DND-41 (cell line): ENCODE measurements around the gene KRT5.

Experiments used
- ATAC-seq: fragments of 200-7000 bp; cut with Tn5 transposase; 3 replicates; pipeline ENCODE4 v1.9.1; 2021; ENCODE audit warnings: low read depth; ENCODE audit not compliant: insufficient read depth
- DNase-seq: peaks from one replicate; pipeline ENCODE4 v3.0.0-alpha.2; 2020
- H2AFZ ChIP-seq: 2 replicates; pipeline ENCODE4 v1.6.0; 2012; ENCODE audit warnings: low read depth, low read length
- H3K27ac ChIP-seq: 2 replicates; pipeline ENCODE4 v1.5.1; 2012; ENCODE audit warnings: low read length, inconsistent platforms
- H3K27me3 ChIP-seq: fragments of 200-600 bp; sonication (generic); 2 replicates; pipeline ENCODE4 v1.6.0; 2012; ENCODE audit warnings: low read length, mild to moderate bottlenecking, inconsistent platforms; ENCODE audit not compliant: insufficient read depth, poor library complexity
- H3K36me3 ChIP-seq: 2 replicates; pipeline ENCODE4 v1.5.1; 2012; ENCODE audit warnings: low read length, inconsistent platforms; ENCODE audit not compliant: insufficient read depth
- H3K4me1 ChIP-seq: 2 replicates; pipeline ENCODE4 v1.5.1; 2012; ENCODE audit warnings: mild to moderate bottlenecking, low read length; ENCODE audit not compliant: insufficient read depth
- H3K4me2 ChIP-seq: 2 replicates; pipeline ENCODE4 v1.6.0; 2012; ENCODE audit warnings: mild to moderate bottlenecking, moderate library complexity, low read length, inconsistent platforms; ENCODE audit not compliant: insufficient read depth
- H3K4me3 ChIP-seq, 2 experiments: fragments of 200-600 bp in 1 of 2; shearing (Covaris generic) in 1 of 2; 2 replicates each; pipeline ENCODE4 v1.5.1; 2012 to 2016; ENCODE audit warnings: inconsistent platforms in 2 of 2, low read length in 2 of 2, mild to moderate bottlenecking in 2 of 2, low read depth in 1 of 2, moderate library complexity in 1 of 2
- H3K79me2 ChIP-seq: 2 replicates; pipeline ENCODE4 v1.6.0; 2012; ENCODE audit warnings: low read length, inconsistent platforms; ENCODE audit not compliant: insufficient read depth
- H3K9ac ChIP-seq: 2 replicates; pipeline ENCODE4 v1.6.0; 2012; ENCODE audit warnings: low read depth, mild to moderate bottlenecking, inconsistent platforms, low read length, moderate library complexity
- H3K9me3 ChIP-seq: 2 replicates; pipeline ENCODE4 v1.5.1; 2012; ENCODE audit warnings: low read length, moderate library complexity, mild to moderate bottlenecking, inconsistent platforms; ENCODE audit not compliant: insufficient read depth, severe bottlenecking
- H4K20me1 ChIP-seq: 2 replicates; pipeline ENCODE4 v1.6.0; 2012; ENCODE audit warnings: low read length; ENCODE audit not compliant: insufficient read depth
- EZH2 ChIP-seq: IDR thresholded peaks from 3 replicates; pipeline ENCODE4 v1.6.1; 2012; ENCODE audit warnings: borderline replicate concordance, low read depth, mild to moderate bottlenecking, moderate library complexity, low read length, inconsistent platforms; ENCODE audit not compliant: severe bottlenecking
- TF ChIP-seq, protein P1 (sequence below): IDR thresholded peaks from 2 replicates; pipeline ENCODE4 v1.5.1; 2012; ENCODE audit warnings: borderline replicate concordance, low read length, moderate library complexity, mild to moderate bottlenecking; ENCODE audit not compliant: poor library complexity, severe bottlenecking; ENCODE audit errors: extremely low read depth

KRT5 gene

DNA sequence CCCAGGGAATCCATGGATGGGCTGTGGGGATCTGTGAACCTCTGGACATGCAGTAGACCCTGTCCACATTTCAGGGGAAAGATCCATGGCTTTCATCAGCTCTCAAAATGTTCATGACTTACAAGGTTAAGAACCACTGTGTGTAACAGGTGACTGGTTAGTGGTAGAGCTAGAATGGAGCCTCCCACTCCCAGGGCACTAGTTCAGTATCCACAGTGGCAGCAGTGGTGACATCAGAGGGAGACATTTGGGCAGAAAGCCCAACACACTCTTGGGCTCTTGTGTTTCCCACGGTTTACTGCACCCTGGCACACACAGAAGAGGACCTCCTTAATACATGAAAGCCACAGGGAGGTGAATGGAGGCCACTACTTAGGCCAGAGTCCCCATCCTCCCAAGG is 44.4 kb upstream of the KRT5 start:
- no peak overlapping the region for H3K27ac ChIP-seq
- peaks cover 25% of the 10 kb centered on the region for H3K27me3 ChIP-seq
- no peaks in the 10 kb centered on the region for H4K20me1 ChIP-seq
- no peaks in the 10 kb centered on the region for H3K4me1 ChIP-seq
- DNase-seq, result no peak
- no peaks in the 10 kb centered on the region for H3K9me3 ChIP-seq
- H3K4me2 ChIP-seq, result no peak overlapping the region
- TF ChIP-seq EZH2, result no peak
- TF ChIP-seq, protein P1, sequence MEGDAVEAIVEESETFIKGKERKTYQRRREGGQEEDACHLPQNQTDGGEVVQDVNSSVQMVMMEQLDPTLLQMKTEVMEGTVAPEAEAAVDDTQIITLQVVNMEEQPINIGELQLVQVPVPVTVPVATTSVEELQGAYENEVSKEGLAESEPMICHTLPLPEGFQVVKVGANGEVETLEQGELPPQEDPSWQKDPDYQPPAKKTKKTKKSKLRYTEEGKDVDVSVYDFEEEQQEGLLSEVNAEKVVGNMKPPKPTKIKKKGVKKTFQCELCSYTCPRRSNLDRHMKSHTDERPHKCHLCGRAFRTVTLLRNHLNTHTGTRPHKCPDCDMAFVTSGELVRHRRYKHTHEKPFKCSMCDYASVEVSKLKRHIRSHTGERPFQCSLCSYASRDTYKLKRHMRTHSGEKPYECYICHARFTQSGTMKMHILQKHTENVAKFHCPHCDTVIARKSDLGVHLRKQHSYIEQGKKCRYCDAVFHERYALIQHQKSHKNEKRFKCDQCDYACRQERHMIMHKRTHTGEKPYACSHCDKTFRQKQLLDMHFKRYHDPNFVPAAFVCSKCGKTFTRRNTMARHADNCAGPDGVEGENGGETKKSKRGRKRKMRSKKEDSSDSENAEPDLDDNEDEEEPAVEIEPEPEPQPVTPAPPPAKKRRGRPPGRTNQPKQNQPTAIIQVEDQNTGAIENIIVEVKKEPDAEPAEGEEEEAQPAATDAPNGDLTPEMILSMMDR, result no peak
- no peak for ATAC-seq
- H3K79me2 ChIP-seq, result no peaks in the 10 kb centered on the region
- H2AFZ ChIP-seq, result no peak overlapping the region
- H3K9ac ChIP-seq, result no peak overlapping the region
- no peak overlapping the region for H3K4me3 ChIP-seq
- no peaks in the 10 kb centered on the region for H3K36me3 ChIP-seq

DNA sequence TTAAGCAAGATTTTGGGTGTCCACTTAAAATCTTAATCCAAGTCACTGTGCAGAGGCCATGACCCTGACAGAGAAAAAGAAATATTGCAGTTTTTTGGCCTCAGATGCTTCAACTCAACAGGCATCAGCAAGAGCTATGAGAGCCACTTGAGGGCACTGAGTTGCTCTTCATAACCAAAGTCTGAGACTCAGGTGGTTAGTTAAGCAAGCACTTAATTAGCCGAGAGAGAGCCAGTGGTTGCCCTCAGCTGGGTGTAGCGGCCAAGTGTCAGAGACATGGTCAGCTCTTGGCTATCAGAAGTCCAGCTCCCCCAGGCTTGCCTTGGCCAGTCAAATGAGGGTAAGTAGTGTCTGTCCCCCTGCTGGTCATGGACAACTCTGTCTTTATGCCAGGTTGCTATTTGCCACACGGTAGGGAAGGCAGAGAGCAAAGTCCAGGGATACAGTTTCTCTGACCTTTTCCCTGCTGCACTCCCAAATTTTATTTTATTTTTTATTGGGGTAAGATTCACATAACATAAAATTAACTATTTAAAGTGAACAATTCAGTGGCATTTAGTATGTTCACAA is 41.8 kb upstream of the KRT5 start:
- no peaks in the 10 kb centered on the region for H4K20me1 ChIP-seq
- H3K9me3 ChIP-seq, result no peaks in the 10 kb centered on the region
- no peak overlapping the region for H3K4me3 ChIP-seq
- H3K79me2 ChIP-seq, result no peaks in the 10 kb centered on the region
- H3K27me3 ChIP-seq, result peaks cover 23% of the 10 kb centered on the region
- H3K4me2 ChIP-seq, result no peak overlapping the region
- H3K27ac ChIP-seq, result no peak overlapping the region
- no peak overlapping the region for H3K9ac ChIP-seq
- no peaks in the 10 kb centered on the region for H3K4me1 ChIP-seq
- no peak for ATAC-seq
- no peak overlapping the region for H2AFZ ChIP-seq
- TF ChIP-seq, protein P1, result peak; percentile 16
- TF ChIP-seq EZH2, result no peak
- no peaks in the 10 kb centered on the region for H3K36me3 ChIP-seq
- DNase-seq, result no peak

DNA sequence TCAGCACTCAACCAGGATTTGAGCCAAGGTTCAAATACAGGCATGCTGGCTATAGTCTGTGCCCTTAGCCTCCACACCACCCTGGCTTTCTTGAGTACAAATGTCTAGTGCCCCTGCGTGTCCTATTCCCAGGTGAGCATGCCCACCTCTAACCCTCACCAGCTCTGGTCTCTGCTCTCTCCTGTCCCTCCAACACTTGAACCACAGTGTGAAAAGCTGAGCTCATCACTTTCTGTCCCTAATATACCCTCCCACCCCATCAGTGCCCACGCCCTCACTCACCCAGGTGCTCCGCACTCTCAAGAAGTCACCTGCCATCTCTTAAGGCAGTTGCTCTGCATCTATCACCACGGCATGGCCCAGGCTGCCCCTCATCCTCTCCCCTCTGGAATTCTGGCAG is 39.8 kb upstream of the KRT5 start:
- H3K9me3 ChIP-seq, result no peaks in the 10 kb centered on the region
- TF ChIP-seq, protein P1, result no peak
- TF ChIP-seq EZH2, result no peak
- no peak for ATAC-seq

More for the DNA sequence above, 39.8 kb upstream of the KRT5 start:
- H4K20me1 ChIP-seq, result no peaks in the 10 kb centered on the region
- no peak for DNase-seq
- no peak overlapping the region for H2AFZ ChIP-seq
- H3K4me1 ChIP-seq, result no peaks in the 10 kb centered on the region
- no peak overlapping the region for H3K27ac ChIP-seq
- no peak overlapping the region for H3K9ac ChIP-seq
- no peaks in the 10 kb centered on the region for H3K36me3 ChIP-seq
- H3K27me3 ChIP-seq, result peaks cover 20% of the 10 kb centered on the region
- no peak overlapping the region for H3K4me2 ChIP-seq
- H3K79me2 ChIP-seq, result no peaks in the 10 kb centered on the region
- H3K4me3 ChIP-seq, result no peak overlapping the region
